Measurements from ENCODE around the gene SERGEF. TPM values are rescaled to one million over a fixed set of nuclear protein-coding genes. Genes with fewer than 3 reads are reported as not detected.
A peak's percentile ranks its signal among the peaks of the same experiment; 100 is the strongest.

The SERGEF gene
- total RNA-seq, result 32.4 and 34.8 TPM in 2 replicates
- long read RNA-seq, transcript SERGEF-201 (11 exons, 1,566 nt), result major isoform, 11 of 55 reads
- long read RNA-seq, partial matches to known transcripts, result 4 of 55 reads
- long read RNA-seq, other reads (novel, unspliced or antisense), result 39 of 55 reads

- Mint-ChIP-seq H3K9me3 (ENCODE audit: low read depth) (no peaks in the 10 kb centered on the region), H3K36me3 (ENCODE audit: insufficient read depth) (no peaks in the 10 kb centered on the region), H3K27ac (peak within 1 kb of the TSS; percentile 81), H3K4me1 (ENCODE audit: low read depth) (peaks cover 11% of the 10 kb centered on the region), H3K4me3 (ENCODE audit: low read depth) (peak within 1 kb of the TSS; percentile 93), H3K27me3 (peaks cover 30% of the 10 kb centered on the region)
- peak; percentile 88 for DNase-seq (ENCODE audit: low spot score, unreplicated experiment)
- TF ChIP-seq, protein P1, sequence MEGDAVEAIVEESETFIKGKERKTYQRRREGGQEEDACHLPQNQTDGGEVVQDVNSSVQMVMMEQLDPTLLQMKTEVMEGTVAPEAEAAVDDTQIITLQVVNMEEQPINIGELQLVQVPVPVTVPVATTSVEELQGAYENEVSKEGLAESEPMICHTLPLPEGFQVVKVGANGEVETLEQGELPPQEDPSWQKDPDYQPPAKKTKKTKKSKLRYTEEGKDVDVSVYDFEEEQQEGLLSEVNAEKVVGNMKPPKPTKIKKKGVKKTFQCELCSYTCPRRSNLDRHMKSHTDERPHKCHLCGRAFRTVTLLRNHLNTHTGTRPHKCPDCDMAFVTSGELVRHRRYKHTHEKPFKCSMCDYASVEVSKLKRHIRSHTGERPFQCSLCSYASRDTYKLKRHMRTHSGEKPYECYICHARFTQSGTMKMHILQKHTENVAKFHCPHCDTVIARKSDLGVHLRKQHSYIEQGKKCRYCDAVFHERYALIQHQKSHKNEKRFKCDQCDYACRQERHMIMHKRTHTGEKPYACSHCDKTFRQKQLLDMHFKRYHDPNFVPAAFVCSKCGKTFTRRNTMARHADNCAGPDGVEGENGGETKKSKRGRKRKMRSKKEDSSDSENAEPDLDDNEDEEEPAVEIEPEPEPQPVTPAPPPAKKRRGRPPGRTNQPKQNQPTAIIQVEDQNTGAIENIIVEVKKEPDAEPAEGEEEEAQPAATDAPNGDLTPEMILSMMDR (IDR thresholded peaks at IDR 0.05; ENCODE audit: unreplicated experiment), result peak; percentile 25
Measured at GRCh38 chr11:18012906-18013781, at the start of gene SERGEF. TSS of gene SERGEF (minus strand) at chr11:18013047. CDS start at chr11:18013010, 37 bp downstream.

- H3K9me3 Mint-ChIP-seq (ENCODE audit: low read depth), result no peaks in the 10 kb centered on the region
- H3K4me3 Mint-ChIP-seq (ENCODE audit: low read depth), result no peak overlapping the region
- DNase-seq (ENCODE audit: low spot score, unreplicated experiment), result no peak
- H3K27me3 Mint-ChIP-seq, result no peaks in the 10 kb centered on the region
- H3K36me3 Mint-ChIP-seq (ENCODE audit: insufficient read depth), result no peaks in the 10 kb centered on the region
- TF ChIP-seq, protein P1 (IDR thresholded peaks at IDR 0.05; ENCODE audit: unreplicated experiment), result no peak
- H3K27ac Mint-ChIP-seq, result no peak overlapping the region
- peaks cover 35% of the 10 kb centered on the region for H3K4me1 Mint-ChIP-seq (ENCODE audit: low read depth)
Measured at GRCh38 chr11:18061351-18061750, 48.5 kb upstream of the SERGEF start.

DNA sequence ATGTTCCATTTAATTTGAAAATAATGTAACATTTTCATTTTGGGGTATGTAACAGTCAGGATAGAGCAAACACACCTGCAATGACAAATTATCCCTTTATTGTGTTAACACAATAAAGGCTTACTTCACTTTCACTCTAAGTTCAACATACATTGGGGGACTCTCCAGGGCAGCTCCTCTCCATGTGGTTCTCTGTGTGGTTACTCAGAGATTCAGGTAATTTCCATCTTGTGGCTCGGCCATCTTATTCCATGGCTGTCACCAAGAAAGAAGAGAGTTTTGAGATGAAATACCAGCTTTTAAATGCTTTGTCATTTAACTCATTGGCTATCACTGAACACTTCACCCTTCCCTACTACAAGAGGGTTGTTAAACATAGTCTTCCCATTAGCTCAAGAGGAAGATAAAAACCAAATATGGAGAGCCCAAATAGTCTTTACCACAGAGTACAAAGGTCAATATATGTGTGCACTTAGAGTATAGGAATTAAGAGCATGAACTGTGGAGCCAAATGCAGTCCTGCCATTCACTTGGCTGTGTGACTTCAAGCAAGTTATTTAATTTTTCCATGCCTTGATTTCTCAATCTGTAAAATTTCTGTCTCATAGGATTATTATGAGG, 43.8 kb upstream of the SERGEF start:
- no peak overlapping the region for H3K4me3 Mint-ChIP-seq (ENCODE audit: low read depth)
- H3K27me3 Mint-ChIP-seq, result peaks cover 7% of the 10 kb centered on the region
- no peaks in the 10 kb centered on the region for H3K9me3 Mint-ChIP-seq (ENCODE audit: low read depth)
- TF ChIP-seq, protein P1 (IDR thresholded peaks at IDR 0.05; ENCODE audit: unreplicated experiment), result no peak
- H3K36me3 Mint-ChIP-seq (ENCODE audit: insufficient read depth), result no peaks in the 10 kb centered on the region
- H3K4me1 Mint-ChIP-seq (ENCODE audit: low read depth), result peaks cover 8% of the 10 kb centered on the region
- no peak for DNase-seq (ENCODE audit: low spot score, unreplicated experiment)
- H3K27ac Mint-ChIP-seq, result no peak overlapping the region

- Mint-ChIP-seq H3K9me3 (ENCODE audit: low read depth) (no peaks in the 10 kb centered on the region), H3K4me1 (ENCODE audit: low read depth) (peaks cover 8% of the 10 kb centered on the region), H3K36me3 (ENCODE audit: insufficient read depth) (no peaks in the 10 kb centered on the region), H3K27ac (peak overlapping the region; percentile 39), H3K4me3 (ENCODE audit: low read depth) (no peak overlapping the region), H3K27me3 (peaks cover 15% of the 10 kb centered on the region)
- DNase-seq (ENCODE audit: low spot score, unreplicated experiment), result no peak
- TF ChIP-seq, protein P1 (IDR thresholded peaks at IDR 0.05; ENCODE audit: unreplicated experiment), result no peak
Measured at GRCh38 chr11:18054511-18055103, 41.8 kb upstream of the SERGEF start.

GRCh38 chr11:18050848-18051247, 38.0 kb upstream of the SERGEF start:
- peaks cover 46% of the 10 kb centered on the region for H3K27me3 Mint-ChIP-seq
- H3K27ac Mint-ChIP-seq, result no peak overlapping the region
- H3K4me1 Mint-ChIP-seq (ENCODE audit: low read depth), result peaks cover 2% of the 10 kb centered on the region
- no peaks in the 10 kb centered on the region for H3K36me3 Mint-ChIP-seq (ENCODE audit: insufficient read depth)
- TF ChIP-seq, protein P1 (IDR thresholded peaks at IDR 0.05; ENCODE audit: unreplicated experiment), result no peak
- H3K4me3 Mint-ChIP-seq (ENCODE audit: low read depth), result no peak overlapping the region
- peaks cover 7% of the 10 kb centered on the region for H3K9me3 Mint-ChIP-seq (ENCODE audit: low read depth)
- no peak for DNase-seq (ENCODE audit: low spot score, unreplicated experiment)
